GM21528 (cell line): ENCODE measurements around the gene STK24.
A peak's percentile ranks its signal among the peaks of the same experiment; 100 is the strongest.

ENCODE experiments used
- ATAC-seq: cut with Tn5 transposase; IDR thresholded peaks from one replicate; pipeline ENCODE4 v1.9.1; 2021; ENCODE audit warnings: mild to moderate bottlenecking, moderate library complexity; ENCODE audit not compliant: unreplicated experiment, low FRiP score

Gene STK24

GRCh38 chr13:98479496-98480003 lies 97.4 kb downstream of the STK24 start:
- ATAC-seq: no peak

DNA sequence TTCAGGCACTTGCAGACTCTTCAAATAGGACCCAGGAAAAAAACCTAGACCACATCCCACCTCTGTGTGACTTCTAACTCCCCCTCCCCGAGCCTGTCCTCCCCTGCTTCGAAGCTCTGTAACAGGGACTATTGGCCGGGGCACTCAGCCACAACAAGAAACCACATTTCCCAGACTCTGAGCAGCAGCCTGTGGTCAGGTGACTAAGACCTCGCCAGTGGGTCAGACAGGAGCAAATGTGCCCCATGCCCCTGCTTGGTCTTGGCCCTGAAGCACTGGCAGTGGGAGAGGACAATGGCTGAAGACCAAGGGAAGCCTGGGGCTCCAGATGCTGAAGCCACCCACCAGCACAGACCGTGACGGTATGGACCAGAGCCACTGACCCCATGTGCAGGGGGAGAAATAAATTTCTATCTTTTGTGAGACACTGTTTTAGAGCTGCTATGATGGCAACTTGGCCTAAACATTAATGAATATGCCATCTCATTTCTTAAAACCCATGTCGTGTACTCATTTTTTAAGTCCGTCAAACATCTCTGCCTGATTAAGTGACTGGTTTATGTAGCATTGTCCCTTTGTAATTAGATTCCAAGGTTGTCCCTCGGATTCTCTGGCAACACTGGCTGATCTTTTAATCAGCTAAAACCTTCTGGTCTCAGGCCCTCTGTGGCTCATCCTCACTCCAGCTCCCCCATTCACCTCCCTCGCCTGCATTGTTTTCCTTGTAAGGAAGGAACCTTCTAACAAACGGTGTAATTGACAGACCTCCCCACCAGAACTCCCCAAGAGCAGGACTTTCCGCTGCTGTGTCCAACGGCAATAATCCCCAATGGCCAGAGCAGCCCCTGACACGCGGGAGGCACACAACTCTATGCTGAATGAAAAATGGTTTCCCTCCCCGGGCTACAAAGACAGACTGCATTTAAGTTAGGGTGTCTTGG lies 98.4 kb downstream of the STK24 start:
- peak; percentile 30 for ATAC-seq

- ATAC-seq: peak; percentile 95
These were observed 100.4 kb downstream of the STK24 start for GRCh38 chr13:98476538-98476966.

DNA sequence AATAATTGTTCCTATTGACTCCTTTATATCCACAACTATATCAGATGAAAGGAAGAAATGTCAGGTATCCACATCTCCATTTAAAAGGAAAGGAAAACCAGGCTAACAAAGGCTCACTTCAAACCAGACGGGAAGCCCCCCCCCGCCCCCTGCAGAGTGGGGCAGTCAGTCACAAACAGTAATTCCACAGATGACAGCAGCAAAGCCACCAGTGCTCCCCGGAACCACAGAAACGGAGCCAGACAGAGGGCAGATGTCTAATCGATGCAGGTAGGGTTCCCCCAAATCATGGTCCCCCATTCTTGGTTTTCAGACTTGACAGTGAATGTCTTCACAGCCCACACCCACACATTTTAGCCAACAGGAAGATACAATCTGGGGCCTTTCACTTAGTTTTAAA lies 100.8 kb downstream of the STK24 start:
- peak; percentile 41 for ATAC-seq

DNA sequence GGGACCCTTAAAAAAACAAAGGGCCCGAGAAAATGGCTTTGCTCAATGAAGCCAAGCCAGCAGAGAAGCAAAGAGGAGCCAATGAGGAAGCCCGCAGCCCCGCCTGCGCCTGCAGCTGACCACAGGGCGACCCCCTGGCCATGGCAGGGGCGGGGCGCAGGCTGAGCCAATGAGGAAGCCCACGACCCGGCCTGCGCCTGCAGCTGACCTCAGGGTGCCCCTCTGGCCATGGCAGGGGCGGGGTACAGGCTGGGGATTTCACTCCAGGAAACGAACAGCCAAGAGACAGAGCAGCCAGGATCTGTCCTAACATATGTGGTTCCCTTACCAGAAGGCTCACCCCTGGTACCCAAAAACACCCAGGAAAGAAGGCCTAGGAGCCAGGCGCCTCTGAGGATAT lies 101.4 kb downstream of the STK24 start:
- no peak for ATAC-seq

DNA sequence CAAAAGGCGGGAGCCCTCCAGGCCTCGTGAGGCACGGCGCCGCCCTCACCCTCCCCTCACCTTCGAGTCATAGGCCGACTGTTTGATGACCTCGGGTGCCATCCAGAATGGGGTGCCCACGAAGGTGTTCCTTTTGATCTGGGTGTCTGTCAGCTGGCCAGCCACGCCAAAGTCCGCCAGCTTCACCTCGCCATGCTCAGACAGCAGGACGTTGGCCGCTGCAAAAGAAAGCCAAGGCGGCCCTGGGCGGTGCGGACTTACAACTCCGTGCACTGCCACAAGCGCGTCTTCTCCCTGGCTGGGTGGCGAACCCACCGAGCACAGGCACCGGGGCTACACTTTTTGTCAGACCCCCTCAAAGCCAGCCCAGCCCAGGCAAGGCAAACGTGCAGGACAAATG lies 102.1 kb downstream of the STK24 start:
- no peak for ATAC-seq

DNA sequence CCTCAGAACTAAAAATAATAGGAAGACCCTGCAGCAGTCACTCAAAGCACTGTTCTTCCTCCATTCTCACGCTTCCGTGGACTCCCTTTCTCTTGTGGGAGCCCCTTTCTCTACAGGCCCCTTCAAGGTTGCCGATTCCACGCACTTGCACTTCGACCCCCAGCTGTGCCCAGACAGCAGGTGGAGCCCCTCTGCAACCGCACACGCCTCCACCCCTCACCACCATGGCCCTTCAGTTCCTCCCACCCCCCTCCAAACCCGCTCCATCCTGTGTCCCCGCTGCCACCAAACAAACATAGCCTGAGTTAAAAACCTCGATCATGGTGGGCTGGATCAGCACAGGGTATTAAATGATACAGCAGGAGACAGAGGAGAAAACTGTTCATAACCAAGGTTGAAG lies 102.6 kb downstream of the STK24 start:
- ATAC-seq: no peak

DNA sequence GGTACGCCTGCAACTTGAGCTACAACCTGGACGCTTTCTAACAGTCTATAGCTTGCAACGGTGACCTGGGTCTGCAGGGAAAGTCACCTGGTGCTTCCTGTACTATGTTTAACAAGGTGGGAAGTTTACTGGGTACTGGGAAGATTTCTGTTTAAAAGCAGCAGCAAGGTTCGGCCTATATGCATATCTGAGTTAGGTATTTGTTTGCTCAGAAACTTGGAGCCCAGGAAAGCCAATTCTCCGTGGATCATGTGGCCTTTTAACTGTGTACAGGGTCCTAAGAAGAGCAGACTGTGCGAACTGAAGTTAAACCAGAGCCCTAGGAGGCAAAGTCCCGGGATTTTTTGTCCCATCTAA lies 103.1 kb downstream of the STK24 start:
- ATAC-seq: no peak

GRCh38 chr13:98473135-98473787 lies 103.6 kb downstream of the STK24 start:
- ATAC-seq: no peak

DNA sequence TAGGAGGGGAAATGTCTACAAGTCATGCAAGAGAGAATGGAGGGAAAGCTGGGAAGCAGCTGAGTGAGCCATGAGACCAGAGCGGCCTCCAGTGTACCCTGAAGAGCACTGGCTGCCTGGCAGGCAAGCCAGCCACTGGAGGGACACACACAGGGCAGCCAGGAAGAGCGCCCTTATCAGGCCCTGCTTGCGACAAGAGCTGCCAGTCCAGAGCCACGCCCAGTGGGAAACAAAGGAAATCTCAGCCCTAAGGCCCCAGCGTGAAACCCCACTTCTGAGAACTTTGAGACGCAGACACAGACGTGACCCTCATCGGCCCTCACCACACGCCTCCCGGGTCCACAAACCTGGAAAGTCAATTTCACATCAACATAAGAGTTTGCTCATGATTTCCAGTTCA lies 105.0 kb downstream of the STK24 start:
- ATAC-seq: no peak

GRCh38 chr13:98470920-98471319 lies 106.0 kb downstream of the STK24 start:
- ATAC-seq: no peak

- no peak for ATAC-seq
These were observed 108.0 kb downstream of the STK24 start for GRCh38 chr13:98468929-98469328.

DNA sequence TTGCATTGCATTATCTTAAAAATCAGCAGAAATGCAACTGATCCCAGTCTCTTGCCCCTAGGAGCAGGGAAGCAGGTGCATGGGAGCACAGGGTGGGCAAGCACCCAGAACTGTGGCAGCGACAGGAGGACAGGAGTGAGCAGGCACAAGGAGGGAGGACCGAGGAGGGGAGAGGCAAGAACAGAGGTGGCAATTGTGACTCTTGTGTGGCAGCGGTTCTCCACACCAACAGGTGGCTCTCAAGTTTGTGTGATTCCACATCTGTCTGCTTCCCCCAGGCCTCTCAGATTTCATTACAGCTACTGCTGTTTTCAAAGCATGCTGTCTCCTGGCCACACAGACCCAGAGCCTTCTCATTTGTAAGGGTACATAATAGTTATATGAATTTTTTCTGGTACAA lies 108.5 kb downstream of the STK24 start:
- ATAC-seq: no peak

- no peak for ATAC-seq
These were observed 109.5 kb downstream of the STK24 start for GRCh38 chr13:98467263-98467985.

DNA sequence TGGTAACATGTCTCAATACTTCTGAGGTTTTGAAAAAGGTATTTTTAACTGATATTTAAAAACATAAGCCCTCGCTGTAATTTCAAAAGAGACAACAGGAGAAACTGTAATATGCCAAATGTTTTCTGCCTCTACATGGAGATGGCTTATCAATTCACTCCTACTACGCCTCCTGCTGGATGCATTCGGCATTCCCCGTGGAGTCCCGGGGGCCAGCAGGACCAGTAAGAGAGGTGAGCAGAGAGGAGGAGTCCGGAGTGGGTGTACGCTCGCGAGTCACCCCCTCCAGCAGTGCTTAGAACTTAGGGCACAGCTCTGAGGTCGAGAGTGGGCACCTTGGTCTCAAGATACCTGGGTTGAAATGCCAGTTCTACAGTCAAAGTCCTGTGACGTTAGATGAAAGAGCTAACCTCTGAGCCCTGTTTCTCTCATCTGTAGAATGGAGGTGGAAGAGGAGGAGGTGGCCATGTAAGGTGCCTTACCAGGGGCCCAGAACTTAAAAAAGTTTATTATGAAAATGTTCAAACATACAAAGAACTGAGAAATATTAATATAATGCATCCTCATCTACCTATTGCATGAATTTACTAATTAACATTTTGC lies 110.2 kb downstream of the STK24 start:
- ATAC-seq: no peak

DNA sequence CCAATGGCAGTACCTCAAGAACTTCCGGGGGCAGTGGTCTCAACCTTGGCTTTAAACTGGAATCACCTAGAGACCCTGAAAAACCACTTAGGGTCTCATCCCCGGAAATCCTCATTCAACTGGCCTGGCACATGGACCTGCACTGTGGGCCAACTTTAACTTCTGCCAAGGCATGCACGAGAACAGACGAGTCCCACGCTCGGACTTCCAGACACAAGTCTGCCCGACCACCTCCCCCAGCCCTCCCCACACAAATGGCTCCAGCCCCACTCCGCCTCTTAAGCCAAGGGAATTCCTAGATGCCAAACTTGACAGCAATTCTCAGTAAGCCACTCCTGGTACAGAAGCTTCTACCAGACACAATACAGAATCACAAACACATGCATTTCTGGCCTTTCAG lies 114.0 kb downstream of the STK24 start:
- no peak for ATAC-seq

GRCh38 chr13:98462241-98462882 lies 114.5 kb downstream of the STK24 start:
- no peak for ATAC-seq

DNA sequence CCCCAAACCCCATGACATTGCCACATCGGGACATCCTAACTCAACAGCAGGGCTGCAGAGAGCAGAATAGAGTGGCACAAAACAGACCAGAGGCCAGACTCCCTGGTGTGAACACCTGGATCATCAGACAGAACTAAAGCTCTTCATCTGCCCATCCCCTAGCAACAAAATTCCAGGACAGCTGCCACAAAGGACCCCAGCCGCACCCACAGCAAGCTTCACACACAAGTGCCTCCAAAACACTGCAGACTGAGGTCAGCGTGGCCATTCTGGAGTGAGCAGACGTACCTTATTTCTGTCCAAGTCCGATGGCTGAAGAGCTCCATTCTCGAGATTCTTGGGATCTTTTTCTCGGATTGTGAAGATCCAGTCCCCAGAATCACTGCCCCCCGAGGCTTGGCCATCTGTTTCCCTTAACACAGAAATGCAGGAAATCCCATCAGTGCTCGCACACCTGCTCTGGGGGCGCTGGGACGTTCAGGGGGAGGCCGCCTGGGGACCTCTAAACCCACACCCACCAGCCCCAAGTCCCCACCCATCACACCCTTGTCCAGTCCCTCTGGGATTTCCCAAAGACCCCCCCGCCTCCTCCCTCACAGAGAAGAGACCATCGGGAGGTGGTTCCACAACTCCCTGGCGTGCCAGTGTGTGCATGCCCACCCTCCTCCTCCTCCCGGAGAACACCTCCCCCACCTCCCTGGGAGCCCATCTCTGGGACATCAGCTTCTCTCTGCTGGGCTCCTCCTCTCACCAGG lies 115.2 kb downstream of the STK24 start:
- no peak for ATAC-seq

GRCh38 chr13:98460516-98460915 lies 116.4 kb downstream of the STK24 start:
- ATAC-seq: no peak
